Lower lobe of right lung (tissue), 2 donors: ENCODE results near the gene IRAK4. TPM values are rescaled to one million over a fixed set of nuclear protein-coding genes. Genes with fewer than 3 reads are reported as not detected.

Source experiments
- ATAC-seq, 2 donors: fragments of 200-7000 bp; cut with Tn5 transposase; one replicate each; pipeline ENCODE4 v1.9.1; 2020 to 2022; ENCODE audit warnings: mild to moderate bottlenecking in 2 of 2, moderate library complexity in 2 of 2
- DNase-seq: peaks from one replicate; pipeline ENCODE4 v3.0.0-alpha.2; 2020
- H3K27ac ChIP-seq: fragments of 200-600 bp; one replicate; pipeline ENCODE4 v1.8.0; 2022
- H3K27me3 ChIP-seq: fragments of 200-600 bp; one replicate; pipeline ENCODE4 v1.8.0; 2022; ENCODE audit warnings: low read depth
- H3K36me3 ChIP-seq: fragments of 200-600 bp; one replicate; pipeline ENCODE4 v1.8.0; 2022; ENCODE audit warnings: mild to moderate bottlenecking
- H3K4me1 ChIP-seq: fragments of 200-600 bp; one replicate; pipeline ENCODE4 v1.8.0; 2022
- H3K4me3 ChIP-seq: fragments of 200-600 bp; one replicate; pipeline ENCODE4 v1.8.0; 2022; ENCODE audit warnings: mild to moderate bottlenecking
- H3K9me3 ChIP-seq: fragments of 200-600 bp; one replicate; pipeline ENCODE4 v1.8.0; 2022
- CTCF ChIP-seq: fragments of 200-600 bp; IDR thresholded peaks from one replicate; pipeline ENCODE4 v1.8.0; 2022; ENCODE audit warnings: antibody characterized with exemption, mild to moderate bottlenecking
- intact Hi-C: fragments of 100-400 bp; cut with DNase I; formaldehyde crosslinking; loops from one replicate; pipeline ENCODE4 v1.11.0; 2022
- total RNA-seq: library from RNA; stranded (reverse); fragmentation: NEBNext Ultra II Directional; extraction: Animal tissue kit (Norgen Biotek cat#: 25700); gene quantifications from one replicate; pipeline ENCODE4 v1.2.1, GENCODE V29; 2021
- donor health status: DM: no; HTN: yes; CAD: no; lungs with severe emphysema.

The IRAK4 gene
- total RNA-seq, 1 donor from 2014 or later, result 23.2 TPM

GRCh38 chr12:43754015-43754414, 4.7 kb upstream of the IRAK4 start:
- Histone ChIP-seq H3K36me3 (no peaks in the 10 kb centered on the region), H3K27me3 (no peaks in the 10 kb centered on the region), H3K9me3 (no peaks in the 10 kb centered on the region), H3K27ac (no peak overlapping the region), H3K4me1 (peaks cover 7% of the 10 kb centered on the region), H3K4me3 (no peak overlapping the region)
- no peak for TF ChIP-seq CTCF
- ATAC-seq, result no peak
- DNase-seq, result no peak
- intact Hi-C loops, result no loop called here

- H3K27ac ChIP-seq, result peak overlapping the region; percentile 60
- DNase-seq (no peak), ATAC-seq (peak; percentile 20 to 54)
- no peaks in the 10 kb centered on the region for H3K27me3 ChIP-seq
- H3K36me3 ChIP-seq, result no peaks in the 10 kb centered on the region
- intact Hi-C loops, result no loop called here
- H3K9me3 ChIP-seq, result no peaks in the 10 kb centered on the region
- no peak for TF ChIP-seq CTCF
- peak overlapping the region; percentile 76 for H3K4me3 ChIP-seq
- H3K4me1 ChIP-seq, result peaks cover 42% of the 10 kb centered on the region
Measured at GRCh38 chr12:43758247-43758727, 464 bp upstream of the IRAK4 start.

- no peaks in the 10 kb centered on the region for H3K27me3 ChIP-seq
- DNase-seq (no peak), ATAC-seq (no peak)
- no peak overlapping the region for H3K27ac ChIP-seq
- no peaks in the 10 kb centered on the region for H3K9me3 ChIP-seq
- peak overlapping the region; percentile 76 for H3K4me3 ChIP-seq
- TF ChIP-seq CTCF, result no peak
- peaks cover 42% of the 10 kb centered on the region for H3K4me1 ChIP-seq
- no peaks in the 10 kb centered on the region for H3K36me3 ChIP-seq
- intact Hi-C loops, result no loop called here
Measured at GRCh38 chr12:43760396-43760795, 1.6 kb downstream of the IRAK4 start.

GRCh38 chr12:43761500-43761899, 2.7 kb downstream of the IRAK4 start:
- H3K36me3 ChIP-seq, result no peaks in the 10 kb centered on the region
- DNase-seq (no peak), ATAC-seq (no peak)
- TF ChIP-seq CTCF, result no peak
- intact Hi-C loops, result no loop called here
- no peaks in the 10 kb centered on the region for H3K27me3 ChIP-seq
- no peak overlapping the region for H3K27ac ChIP-seq
- H3K9me3 ChIP-seq, result no peaks in the 10 kb centered on the region
- no peak overlapping the region for H3K4me3 ChIP-seq
- H3K4me1 ChIP-seq, result peaks cover 42% of the 10 kb centered on the region

- ATAC-seq (no peak), DNase-seq (no peak)
- Histone ChIP-seq H3K9me3 (no peaks in the 10 kb centered on the region), H3K27me3 (no peaks in the 10 kb centered on the region), H3K4me3 (no peak overlapping the region), H3K27ac (no peak overlapping the region), H3K4me1 (peaks cover 41% of the 10 kb centered on the region), H3K36me3 (no peaks in the 10 kb centered on the region)
- no peak for TF ChIP-seq CTCF
- intact Hi-C loops, result no loop called here
Measured at GRCh38 chr12:43762596-43762995, 3.8 kb downstream of the IRAK4 start.

- Histone ChIP-seq H3K4me1 (peaks cover 35% of the 10 kb centered on the region), H3K4me3 (no peak overlapping the region), H3K27ac (no peak overlapping the region), H3K27me3 (no peaks in the 10 kb centered on the region), H3K36me3 (peaks cover 8% of the 10 kb centered on the region), H3K9me3 (no peaks in the 10 kb centered on the region)
- DNase-seq (no peak), ATAC-seq (no peak)
- TF ChIP-seq CTCF, result no peak
- intact Hi-C loops, result no loop called here
Measured at GRCh38 chr12:43763769-43764168, 5.0 kb downstream of the IRAK4 start.
